IPS-20b (cell line): ENCODE data around the gene HEY2.
A peak's percentile ranks its signal among the peaks of the same experiment; 100 is the strongest.

Source experiments
- H3K27ac ChIP-seq: one replicate; pipeline ENCODE4 v1.5.1; 2013; ENCODE audit warnings: low read length
- H3K27me3 ChIP-seq: 2 replicates; pipeline ENCODE4 v1.6.1; 2013; ENCODE audit warnings: mild to moderate bottlenecking, low read length, inconsistent platforms; ENCODE audit not compliant: insufficient read depth
- H3K36me3 ChIP-seq: 2 replicates; pipeline ENCODE4 v1.6.1; 2013; ENCODE audit warnings: low read depth, mild to moderate bottlenecking, inconsistent platforms, low read length, moderate library complexity; ENCODE audit not compliant: insufficient read depth
- H3K4me1 ChIP-seq: 2 replicates; pipeline ENCODE4 v1.6.1; 2013; ENCODE audit warnings: mild to moderate bottlenecking, control low read depth, inconsistent platforms, low read length, moderate library complexity; ENCODE audit not compliant: insufficient read depth
- H3K4me3 ChIP-seq: 2 replicates; pipeline ENCODE4 v1.5.1; 2013; ENCODE audit warnings: mild to moderate bottlenecking, low read length, inconsistent platforms
- H3K9ac ChIP-seq: 2 replicates; pipeline ENCODE4 v1.6.1; 2013; ENCODE audit warnings: low read depth, mild to moderate bottlenecking, inconsistent platforms, low read length, moderate library complexity
- H3K9me3 ChIP-seq: 2 replicates; pipeline ENCODE4 v1.6.1; 2013; ENCODE audit warnings: mild to moderate bottlenecking, low read depth, low read length, inconsistent platforms; ENCODE audit not compliant: insufficient read depth

Gene HEY2

GRCh38 chr6:125745281-125746018 is 4.0 kb upstream of the HEY2 start:
- H3K27me3 ChIP-seq: peaks cover 64% of the 10 kb centered on the region
- peaks cover 33% of the 10 kb centered on the region for H3K4me1 ChIP-seq
- no peaks in the 10 kb centered on the region for H3K9me3 ChIP-seq
- no peak overlapping the region for H3K27ac ChIP-seq
- H3K9ac ChIP-seq: peak overlapping the region; percentile 80; the same call in 1 of the 2 replicates
- H3K36me3 ChIP-seq: no peaks in the 10 kb centered on the region
- H3K4me3 ChIP-seq: peak overlapping the region; percentile 85

GRCh38 chr6:125746019-125746414 is 3.4 kb upstream of the HEY2 start:
- Histone ChIP-seq H3K9me3 (no peaks in the 10 kb centered on the region), H3K27me3 (peaks cover 69% of the 10 kb centered on the region)

GRCh38 chr6:125746731-125747588 is 2.5 kb upstream of the HEY2 start:
- no peaks in the 10 kb centered on the region for H3K36me3 ChIP-seq
- peaks cover 70% of the 10 kb centered on the region for H3K27me3 ChIP-seq
- peak overlapping the region; percentile 85 for H3K4me3 ChIP-seq
- peak overlapping the region; percentile 80 for H3K9ac ChIP-seq
- H3K4me1 ChIP-seq: peaks cover 44% of the 10 kb centered on the region
- no peak overlapping the region for H3K27ac ChIP-seq
- H3K9me3 ChIP-seq: no peaks in the 10 kb centered on the region

More at GRCh38 chr6:125746019-125746414, 3.4 kb upstream of the HEY2 start:
- no peak overlapping the region for H3K27ac ChIP-seq
- H3K4me3 ChIP-seq: peak overlapping the region; percentile 85
- peaks cover 39% of the 10 kb centered on the region for H3K4me1 ChIP-seq
- no peaks in the 10 kb centered on the region for H3K36me3 ChIP-seq
- H3K9ac ChIP-seq: peak overlapping the region; percentile 80; the same call in 1 of the 2 replicates

GRCh38 chr6:125747589-125748405 is 1.6 kb upstream of the HEY2 start:
- Histone ChIP-seq H3K36me3 (no peaks in the 10 kb centered on the region), H3K9ac (peak overlapping the region; percentile 80), H3K9me3 (no peaks in the 10 kb centered on the region), H3K27ac (no peak overlapping the region), H3K4me3 (peak overlapping the region; percentile 85), H3K4me1 (peaks cover 42% of the 10 kb centered on the region), H3K27me3 (peaks cover 71% of the 10 kb centered on the region)

GRCh38 chr6:125748406-125749172 is 843 bp upstream of the HEY2 start:
- no peaks in the 10 kb centered on the region for H3K36me3 ChIP-seq
- H3K4me1 ChIP-seq: peaks cover 48% of the 10 kb centered on the region
- peak overlapping the region; percentile 85 for H3K4me3 ChIP-seq
- H3K9ac ChIP-seq: peak overlapping the region; percentile 80; the same call in 1 of the 2 replicates
- peaks cover 73% of the 10 kb centered on the region for H3K27me3 ChIP-seq
- no peaks in the 10 kb centered on the region for H3K9me3 ChIP-seq
- no peak overlapping the region for H3K27ac ChIP-seq

GRCh38 chr6:125749865-125750691 is 646 bp downstream of the HEY2 start:
- H3K9me3 ChIP-seq: no peaks in the 10 kb centered on the region
- H3K9ac ChIP-seq: peak overlapping the region; percentile 64; the same call in 1 of the 2 replicates
- peaks cover 64% of the 10 kb centered on the region for H3K27me3 ChIP-seq
- H3K36me3 ChIP-seq: peaks cover 4% of the 10 kb centered on the region
- peaks cover 53% of the 10 kb centered on the region for H3K4me1 ChIP-seq
- peak overlapping the region; percentile 85 for H3K4me3 ChIP-seq
- no peak overlapping the region for H3K27ac ChIP-seq

GRCh38 chr6:125750692-125751333 is 1.4 kb downstream of the HEY2 start:
- Histone ChIP-seq H3K27me3 (peaks cover 57% of the 10 kb centered on the region), H3K36me3 (peaks cover 12% of the 10 kb centered on the region), H3K27ac (no peak overlapping the region), H3K9me3 (no peaks in the 10 kb centered on the region), H3K9ac (no peak overlapping the region; the same call in 1 of the 2 replicates), H3K4me3 (peak overlapping the region; percentile 85), H3K4me1 (peaks cover 51% of the 10 kb centered on the region)

- H3K27ac ChIP-seq: no peak overlapping the region
- peaks cover 47% of the 10 kb centered on the region for H3K4me1 ChIP-seq
- H3K9me3 ChIP-seq: no peaks in the 10 kb centered on the region
- H3K36me3 ChIP-seq: peaks cover 14% of the 10 kb centered on the region
- peaks cover 51% of the 10 kb centered on the region for H3K27me3 ChIP-seq
- H3K4me3 ChIP-seq: peak overlapping the region; percentile 85
- H3K9ac ChIP-seq: no peak overlapping the region; the same call in 1 of the 2 replicates
These were observed 2.0 kb downstream of the HEY2 start for GRCh38 chr6:125751334-125751916.

- peaks cover 44% of the 10 kb centered on the region for H3K4me1 ChIP-seq
- H3K27me3 ChIP-seq: peaks cover 37% of the 10 kb centered on the region
- H3K27ac ChIP-seq: no peak overlapping the region
- H3K4me3 ChIP-seq: 0 out of 2 replicates have a peak overlapping the region, but pooled peaks have one; percentile 11
- H3K9me3 ChIP-seq: no peaks in the 10 kb centered on the region
- peaks cover 18% of the 10 kb centered on the region for H3K36me3 ChIP-seq
- H3K9ac ChIP-seq: no peak overlapping the region
These were observed 3.3 kb downstream of the HEY2 start for GRCh38 chr6:125752773-125753172.
